Heart left ventricle (tissue), 13 donors: ENCODE measurements around the gene CDCA4.

Experiments
- POLR2A ChIP-seq, 2 donors: fragments of 450-650 bp; IDR thresholded peaks; one replicate each; pipeline ENCODE4 v1.6.1; 2017; ENCODE audit warnings: antibody characterized with exemption in 2 of 2, mild to moderate bottlenecking in 2 of 2, moderate library complexity in 2 of 2
- TF ChIP-seq, protein P1 (sequence below), 12 donors: fragments of 200-600 bp; sonication (generic) in 4 of 12; IDR thresholded peaks; one replicate each; pipeline versions ENCODE4 v1.5.0 to v1.8.0; 2018 to 2022; ENCODE audit warnings: antibody characterized with exemption in 12 of 12, mild to moderate bottlenecking in 5 of 12
- donor health status: ischemic (EF 13 %, LVEDD 7.1; RV severe dilation, severe dysfunction).
- donor health status: DM: no; HTN: yes; CAD: no.
- donor health status: DM: no; HTN: no; CAD: no.
- donor health status: ischemic (EF 25% LVEDD 6.9; RV normal size, moderate dysfunction).
- donor health status: ischemic (EF 25% LVEDD 5.7; RV mildly dilated, moderate dysfunction).
- donor health status: ischemic (EF 35%, LVEDD 5.7; RV mildly dilated, moderate dysfunction).
- donor health status: nonischemic (EF 11% LVEDD 7.7; RV severe dilation, severe dysfunction).
- donor health status: DM: yes; HTN: yes; CAD: no.
- donor health status: PGD.
- donor health status: ischemic (EF 29% LVEDD 5.4; RV normal size, mild dysfunction).
- donor health status: nonischemic (EF 23%, LVEDD 6.1; RV moderate dilation, normal function).

DNA sequence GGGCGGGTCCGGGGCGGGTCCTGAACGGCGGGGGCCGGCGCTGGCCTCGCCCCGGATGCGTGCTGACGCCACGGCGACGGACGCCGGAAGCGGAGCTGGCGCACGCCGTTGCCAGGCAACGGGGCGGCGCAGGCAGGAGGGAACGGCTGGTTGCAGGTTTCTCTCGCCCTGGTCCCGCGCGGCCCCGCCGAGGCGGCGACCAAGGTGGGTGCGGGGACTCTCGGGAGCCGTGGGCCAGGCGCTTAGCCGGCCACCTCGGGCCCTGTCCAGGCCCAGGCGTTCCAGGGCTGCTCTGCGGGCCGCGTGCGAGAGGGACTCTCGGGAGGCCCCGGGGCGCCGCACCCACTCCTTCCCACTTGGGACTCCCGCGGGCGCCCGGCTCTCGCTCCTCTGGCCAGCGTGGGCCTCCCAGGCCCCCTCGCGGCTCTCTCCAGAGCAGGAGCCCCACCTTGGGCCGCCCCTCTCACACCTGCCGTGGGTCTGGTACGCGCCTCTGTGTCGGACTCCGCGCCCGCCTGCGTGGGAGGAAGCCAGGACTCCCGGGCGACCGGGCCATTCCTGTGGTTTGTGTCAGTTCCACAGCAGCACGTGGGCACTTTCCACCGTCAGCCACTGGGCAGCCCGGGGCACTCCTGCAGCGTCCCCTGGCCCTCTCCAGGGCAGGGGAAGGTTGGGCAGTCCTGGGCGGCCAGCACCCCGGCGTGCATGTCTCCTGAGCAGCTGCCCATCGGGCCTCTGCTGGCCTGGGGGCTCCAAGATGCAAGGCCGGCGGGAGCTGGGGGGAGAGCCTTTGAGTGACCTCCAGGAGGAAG lies 35.0 kb downstream of the CDCA4 start, which contains the start of gene CLBA1:
- TF ChIP-seq, protein P1, sequence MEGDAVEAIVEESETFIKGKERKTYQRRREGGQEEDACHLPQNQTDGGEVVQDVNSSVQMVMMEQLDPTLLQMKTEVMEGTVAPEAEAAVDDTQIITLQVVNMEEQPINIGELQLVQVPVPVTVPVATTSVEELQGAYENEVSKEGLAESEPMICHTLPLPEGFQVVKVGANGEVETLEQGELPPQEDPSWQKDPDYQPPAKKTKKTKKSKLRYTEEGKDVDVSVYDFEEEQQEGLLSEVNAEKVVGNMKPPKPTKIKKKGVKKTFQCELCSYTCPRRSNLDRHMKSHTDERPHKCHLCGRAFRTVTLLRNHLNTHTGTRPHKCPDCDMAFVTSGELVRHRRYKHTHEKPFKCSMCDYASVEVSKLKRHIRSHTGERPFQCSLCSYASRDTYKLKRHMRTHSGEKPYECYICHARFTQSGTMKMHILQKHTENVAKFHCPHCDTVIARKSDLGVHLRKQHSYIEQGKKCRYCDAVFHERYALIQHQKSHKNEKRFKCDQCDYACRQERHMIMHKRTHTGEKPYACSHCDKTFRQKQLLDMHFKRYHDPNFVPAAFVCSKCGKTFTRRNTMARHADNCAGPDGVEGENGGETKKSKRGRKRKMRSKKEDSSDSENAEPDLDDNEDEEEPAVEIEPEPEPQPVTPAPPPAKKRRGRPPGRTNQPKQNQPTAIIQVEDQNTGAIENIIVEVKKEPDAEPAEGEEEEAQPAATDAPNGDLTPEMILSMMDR (IDR thresholded peaks at IDR 0.05) = peak in 1 of 12 donors; percentile 3
- peak in 1 of 2 donors; percentile 49 for TF ChIP-seq POLR2A (IDR thresholded peaks at IDR 0.05)
